COLO668 (cell line): Measurements from ENCODE around the gene GGNBP2.

Experiments
- DNase-seq: peaks from one replicate; lab custom pipeline; 2025; ENCODE audit not compliant: unreplicated experiment; lab: John Stamatoyannopoulos, UW

GGNBP2 gene

DNA sequence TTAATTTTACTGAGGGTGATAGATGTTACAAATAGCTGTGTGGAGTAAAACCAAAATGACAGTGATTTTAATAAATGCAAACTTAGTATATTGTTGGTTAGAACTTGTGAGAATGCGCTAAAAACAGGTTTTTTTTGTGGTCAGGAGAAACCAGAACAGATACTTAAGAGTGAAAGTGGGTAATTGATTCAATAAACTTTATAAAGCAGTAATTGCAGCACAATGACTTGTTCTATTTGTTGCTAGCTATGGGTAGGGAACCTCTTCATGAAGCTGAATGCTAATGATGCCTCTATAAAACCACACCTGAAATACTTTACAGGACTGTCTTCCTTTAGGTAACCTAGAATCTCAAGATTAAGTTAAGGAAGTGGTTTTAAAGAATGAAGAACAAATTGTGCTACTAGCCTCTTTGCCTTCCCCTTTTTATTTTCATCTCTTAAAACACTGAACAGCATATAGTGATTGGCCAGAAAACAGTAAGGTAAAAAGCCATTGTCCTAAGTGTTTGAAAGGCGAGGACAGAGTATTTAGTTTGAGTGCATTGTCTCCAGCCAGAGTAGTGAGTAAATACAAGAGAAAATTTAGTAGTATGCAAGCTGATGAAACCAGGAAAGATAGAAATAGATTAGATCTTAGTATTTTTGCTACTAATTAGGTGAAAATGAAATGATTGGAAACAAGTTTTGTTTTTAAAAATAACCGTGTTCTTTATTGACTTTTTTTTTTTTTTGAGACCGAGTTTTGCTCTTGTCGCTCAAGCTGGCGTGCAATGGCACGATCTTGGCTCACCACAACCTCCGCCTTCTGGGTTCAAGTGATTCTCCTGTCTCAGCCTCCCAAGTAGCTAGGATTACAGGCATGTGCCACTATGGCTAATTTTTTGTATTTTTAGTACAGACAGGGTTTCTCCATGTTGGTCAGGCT, 6.0 kb downstream of the GGNBP2 start:
- DNase-seq = no peak

DNA sequence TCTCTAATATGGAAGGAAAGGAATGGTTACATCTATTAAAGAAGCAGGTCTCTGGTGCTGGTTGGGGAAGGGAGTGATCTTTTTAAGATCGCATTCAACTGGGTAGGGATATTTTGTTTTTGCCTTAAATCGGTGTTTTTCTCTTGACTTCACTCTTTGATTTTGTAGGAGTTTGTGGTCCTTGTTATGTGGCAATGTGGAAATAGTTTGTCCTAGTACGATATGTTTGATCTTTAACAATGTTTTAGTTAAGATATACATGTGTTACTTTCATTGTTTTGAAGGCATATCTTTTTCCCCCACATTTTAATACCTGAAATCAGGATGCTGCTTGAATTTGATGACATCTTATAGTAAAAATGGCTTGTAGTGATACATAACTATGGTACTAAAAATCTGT, 8.7 kb downstream of the GGNBP2 start:
- no peak for DNase-seq

DNA sequence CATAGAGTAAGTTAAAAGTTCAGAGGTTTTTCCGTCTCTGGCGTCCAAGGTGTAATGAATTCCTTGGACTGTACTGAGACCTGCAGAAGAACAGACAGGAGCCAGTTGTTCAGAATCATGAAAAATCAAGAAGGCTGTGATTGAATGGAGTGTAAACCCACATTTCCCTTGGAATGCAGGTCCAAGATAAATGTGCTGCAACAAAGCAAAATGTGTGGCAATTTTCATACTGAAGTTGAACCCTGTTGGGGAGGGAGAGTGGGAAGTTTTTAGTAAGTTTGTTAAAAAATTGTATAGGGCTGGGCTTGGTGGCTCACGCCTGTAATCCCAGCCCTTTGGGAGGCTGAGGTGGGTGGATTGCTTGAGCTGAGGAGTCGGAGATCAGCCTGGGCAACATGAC, 21.4 kb downstream of the GGNBP2 start:
- no peak for DNase-seq

DNA sequence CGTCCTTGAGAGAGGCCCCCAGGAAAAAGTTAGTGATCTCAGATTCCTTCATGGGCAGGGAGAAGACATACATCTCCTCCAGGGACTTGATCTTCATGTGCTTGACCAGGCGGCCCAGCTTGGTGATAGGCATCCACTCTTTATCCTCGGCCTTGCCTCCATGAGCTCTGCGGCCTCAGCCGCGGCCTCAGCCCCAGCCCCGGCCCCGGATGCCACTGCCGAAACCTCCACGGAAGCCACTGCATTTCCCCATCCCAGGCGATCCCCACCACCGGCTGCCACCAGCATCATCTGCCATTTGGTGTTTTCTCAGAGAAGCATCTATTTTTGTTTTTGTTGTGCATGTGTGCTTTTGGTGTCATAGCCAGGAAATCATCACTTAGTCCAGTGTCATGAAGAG, 30.3 kb downstream of the GGNBP2 start:
- DNase-seq = no peak

DNA sequence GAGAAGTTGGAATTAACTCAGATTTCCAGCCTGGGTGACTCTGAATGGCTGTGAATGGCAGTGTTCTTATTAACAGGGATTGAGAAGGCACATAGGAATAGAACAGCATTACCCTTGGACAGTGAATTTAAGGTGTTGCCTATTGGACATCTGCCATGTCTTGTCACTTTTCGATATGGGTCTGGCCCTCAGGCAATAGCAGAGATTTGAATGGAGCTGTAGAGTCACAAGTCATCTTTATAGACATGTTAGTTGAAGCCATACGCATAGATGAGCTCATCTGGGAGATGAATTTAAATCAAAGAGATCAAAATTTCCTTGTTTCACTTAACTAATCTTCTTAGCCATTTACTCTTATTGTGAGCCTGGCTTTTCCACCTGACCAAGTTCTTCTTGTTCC, 32.1 kb downstream of the GGNBP2 start:
- no peak for DNase-seq

DNA sequence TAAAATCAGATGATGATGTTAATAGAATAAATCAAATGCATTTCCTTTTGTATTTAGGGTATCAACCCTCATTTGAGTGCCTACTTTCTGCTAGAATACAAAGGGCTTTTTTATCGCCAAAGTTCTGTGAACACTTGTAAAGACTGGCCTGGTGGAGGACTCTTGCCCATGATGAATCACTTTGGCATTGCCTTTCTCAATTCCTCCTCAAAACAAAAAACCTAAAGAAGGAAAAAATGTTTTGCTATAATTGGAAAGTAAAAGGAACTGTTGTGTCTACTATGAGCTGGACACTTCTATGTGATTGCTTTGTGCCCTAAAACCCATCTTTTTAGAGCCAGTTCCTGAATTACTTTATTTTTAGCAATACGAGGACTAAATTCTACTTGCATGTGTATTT, 34.0 kb downstream of the GGNBP2 start:
- no peak for DNase-seq

DNA sequence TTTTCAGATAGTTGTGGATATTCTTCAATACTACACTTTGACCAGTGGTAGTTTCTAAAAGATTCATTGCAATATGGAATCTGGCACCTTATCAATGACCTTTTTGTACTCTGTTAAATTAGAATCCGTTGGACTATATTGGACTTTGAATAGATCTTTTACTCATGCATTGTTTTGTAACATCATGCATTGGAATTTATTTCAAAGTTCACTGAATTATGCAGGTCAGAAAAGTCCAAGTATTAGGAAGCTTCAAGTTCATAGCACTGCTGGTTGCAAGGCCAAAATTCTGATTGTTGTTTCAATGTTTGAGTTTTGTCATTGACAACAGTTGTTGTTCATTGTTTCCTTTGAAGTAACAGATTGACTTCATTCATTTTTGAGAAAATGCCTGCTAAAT, 39.1 kb downstream of the GGNBP2 start:
- DNase-seq = no peak

DNA sequence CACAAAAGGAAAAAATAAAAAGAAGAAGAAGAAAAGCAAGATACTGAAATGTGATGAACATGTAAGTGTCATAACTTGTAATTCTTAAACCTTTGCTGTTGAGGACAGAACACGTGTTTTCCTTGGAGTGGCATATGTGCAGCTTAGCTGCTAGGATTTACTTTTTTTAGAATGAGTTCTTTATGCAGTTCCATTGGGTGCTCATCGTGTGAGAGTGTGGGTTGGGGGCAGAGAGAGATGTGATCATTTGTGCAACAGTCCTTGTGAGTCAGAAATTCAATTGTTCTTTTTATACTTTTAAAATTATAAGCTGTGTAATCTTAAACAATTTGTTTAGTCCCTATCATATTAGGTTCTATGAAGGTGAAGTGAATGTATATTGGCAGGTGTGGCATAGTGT, 41.4 kb downstream of the GGNBP2 start:
- no peak for DNase-seq

DNA sequence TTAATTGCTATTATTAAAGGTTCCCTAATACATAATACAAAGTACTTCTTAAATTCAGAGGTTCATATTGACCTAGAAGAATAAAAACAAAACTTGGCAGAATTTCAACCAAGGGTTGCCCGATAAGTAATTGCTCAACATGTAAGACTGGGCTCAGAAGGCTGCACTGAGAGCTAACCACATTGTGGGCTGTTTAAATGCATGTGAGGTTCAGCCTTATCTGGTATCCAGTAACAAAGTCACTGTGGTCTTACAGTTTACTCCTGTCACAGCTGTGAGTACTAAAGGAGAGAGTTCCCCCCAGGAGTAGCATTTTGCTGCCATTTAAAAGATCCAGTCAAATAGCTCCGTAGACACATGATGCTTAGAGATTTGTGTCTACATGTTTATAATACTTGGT, 45.4 kb downstream of the GGNBP2 start:
- DNase-seq = no peak

DNA sequence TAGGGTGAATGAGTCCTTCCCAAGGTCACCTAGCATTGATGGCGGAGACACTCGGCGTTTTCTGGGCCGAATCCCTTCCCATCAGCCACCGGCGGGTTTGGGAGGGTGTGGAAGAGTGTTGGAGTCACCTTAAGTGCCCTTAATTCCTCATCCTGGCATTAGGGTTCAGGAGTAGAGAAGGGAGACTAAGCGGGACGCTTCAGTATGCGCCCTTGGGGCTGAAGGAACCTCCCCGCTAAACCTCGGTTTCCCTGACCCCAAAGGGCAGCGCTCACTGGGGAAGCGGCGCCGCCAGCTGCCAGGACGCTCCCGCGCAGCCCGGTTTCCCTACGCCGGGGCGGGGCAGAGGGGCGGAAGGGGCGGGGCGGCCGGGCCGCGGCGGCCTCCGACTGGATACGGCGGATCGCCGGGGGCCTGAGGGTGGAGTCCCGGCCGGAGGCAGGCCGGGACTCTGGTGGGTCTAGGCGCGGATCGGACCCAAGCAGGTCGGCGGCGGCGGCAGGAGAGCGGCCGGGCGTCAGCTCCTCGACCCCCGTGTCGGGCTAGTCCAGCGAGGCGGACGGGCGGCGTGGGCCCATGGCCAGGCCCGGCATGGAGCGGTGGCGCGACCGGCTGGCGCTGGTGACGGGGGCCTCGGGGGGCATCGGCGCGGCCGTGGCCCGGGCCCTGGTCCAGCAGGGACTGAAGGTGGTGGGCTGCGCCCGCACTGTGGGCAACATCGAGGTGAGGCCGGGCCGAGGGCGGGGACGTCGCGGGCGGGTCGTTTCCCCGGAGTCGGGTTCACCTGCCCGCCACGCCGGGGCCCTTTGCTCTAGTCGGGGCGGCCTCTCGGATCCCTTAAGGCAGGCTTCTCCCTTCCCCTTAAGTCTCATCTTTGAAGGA, 47.0 kb downstream of the GGNBP2 start, which contains the start of gene DHRS11:
Gene DHRS11, plus strand, starts transcription at position 446 of the 882 bp plus-strand sequence. Its CDS starts 131 bp downstream, at position 577.
- peak; percentile 81 for DNase-seq

DNA sequence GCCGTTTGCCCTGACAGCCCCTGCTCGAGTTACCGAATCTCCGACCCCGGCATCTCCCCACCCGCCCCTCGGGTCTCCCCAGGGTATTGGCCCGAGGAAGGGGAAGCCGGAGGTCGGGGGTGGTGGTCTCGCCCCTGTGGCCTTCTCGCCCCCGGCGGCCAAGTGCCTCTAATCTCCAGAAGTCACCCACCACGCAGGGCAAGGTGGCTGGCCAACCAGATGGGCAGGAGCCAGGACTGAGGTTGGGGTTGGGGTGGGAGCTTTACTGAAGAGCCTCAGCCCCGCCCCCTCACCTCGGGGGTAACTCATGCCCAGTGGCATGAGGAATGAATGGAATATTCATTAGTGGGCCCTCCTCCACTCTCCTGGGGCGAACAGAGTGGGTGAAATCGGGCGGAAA, 47.6 kb downstream of the GGNBP2 start:
- DNase-seq = no peak

DNA sequence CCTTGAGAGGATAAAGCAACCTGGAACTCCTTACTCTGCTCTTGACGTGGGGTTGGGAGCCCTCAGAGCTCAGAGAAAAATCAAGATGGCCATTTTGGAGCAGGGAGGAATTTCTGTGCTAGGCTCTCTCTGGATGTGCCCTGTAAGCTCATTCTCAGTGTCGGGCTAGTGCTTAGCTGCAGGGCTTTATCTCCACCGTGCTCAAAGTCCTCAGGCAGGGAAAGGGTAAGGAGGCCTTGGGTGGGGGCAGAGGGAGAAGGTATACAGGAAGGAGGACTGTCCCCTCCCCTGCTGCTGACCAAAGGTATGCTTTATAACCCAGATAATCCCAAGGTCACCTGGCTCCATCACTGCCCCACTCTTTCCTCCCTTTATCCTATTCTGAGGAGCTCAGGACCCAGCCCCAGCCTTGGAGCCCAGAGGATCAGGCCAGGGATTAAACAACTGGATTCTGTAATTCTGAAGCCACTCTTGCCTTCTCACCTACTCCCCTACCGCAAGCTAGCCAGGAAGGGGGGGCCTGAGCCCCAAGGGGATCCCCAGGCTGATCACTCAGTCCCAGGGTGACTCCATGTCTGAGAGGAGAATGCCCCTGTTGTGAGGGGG, 48.1 kb downstream of the GGNBP2 start:
- DNase-seq = no peak

DNA sequence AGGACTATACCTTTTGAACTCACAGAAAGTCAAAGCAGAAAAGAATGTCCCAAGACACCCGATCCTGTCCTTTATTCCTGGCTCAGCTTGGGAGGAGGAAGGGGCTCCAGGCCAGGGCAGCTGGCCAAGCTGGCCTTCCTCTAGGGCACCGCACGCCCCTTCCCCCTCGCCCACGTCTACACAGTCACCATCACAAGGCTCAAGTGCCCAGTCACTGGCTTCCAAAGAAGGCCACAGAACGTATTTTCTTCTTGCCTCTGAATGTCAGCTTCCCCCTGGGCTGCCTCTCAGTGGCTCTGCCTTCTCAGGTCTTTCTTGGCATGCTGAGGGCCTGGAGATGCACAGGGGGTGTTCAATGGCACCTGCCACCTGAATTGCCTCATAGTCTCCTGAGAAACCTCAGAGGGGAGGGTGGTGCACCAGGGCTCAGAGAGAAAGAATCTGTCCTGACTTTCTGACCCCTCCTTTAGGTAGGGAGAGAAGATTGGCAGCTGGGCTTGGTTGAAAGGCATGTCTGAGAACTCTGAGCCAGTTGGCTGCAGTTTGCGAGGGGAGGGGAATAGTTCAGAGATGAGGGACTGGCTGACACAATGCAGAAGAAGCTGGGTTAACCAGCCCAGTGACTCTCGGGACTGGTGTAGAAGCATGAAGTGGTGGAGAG, 49.1 kb downstream of the GGNBP2 start:
- DNase-seq = no peak

DNA sequence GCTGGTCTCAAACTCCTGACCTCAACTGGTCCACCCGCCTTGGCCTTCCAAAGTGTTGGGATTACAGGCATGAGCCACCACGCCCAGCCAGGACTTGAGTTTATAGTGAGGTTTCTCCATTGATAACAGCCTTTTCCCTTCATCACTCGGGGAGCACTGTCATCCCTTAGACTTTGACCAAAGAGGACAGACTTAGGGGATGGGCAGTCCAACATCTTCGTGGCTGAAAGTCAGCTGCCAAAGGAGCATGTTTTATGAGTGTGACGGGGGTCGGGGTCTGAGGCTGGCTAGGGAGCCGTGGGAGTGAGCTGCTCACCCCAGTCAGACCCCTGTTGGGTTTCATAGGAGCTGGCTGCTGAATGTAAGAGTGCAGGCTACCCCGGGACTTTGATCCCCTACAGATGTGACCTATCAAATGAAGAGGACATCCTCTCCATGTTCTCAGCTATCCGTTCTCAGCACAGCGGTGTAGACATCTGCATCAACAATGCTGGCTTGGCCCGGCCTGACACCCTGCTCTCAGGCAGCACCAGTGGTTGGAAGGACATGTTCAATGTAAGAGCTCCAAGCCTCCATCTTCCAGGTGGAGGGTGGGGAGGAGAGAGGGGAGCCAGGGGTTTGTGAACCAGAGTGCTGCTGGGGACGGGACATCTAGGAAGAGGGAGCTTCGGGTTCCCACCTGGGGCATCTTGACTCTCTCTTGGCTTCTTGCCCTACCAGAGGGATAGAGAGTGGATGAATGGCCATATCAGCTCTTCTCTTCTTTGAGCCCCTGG, 50.1 kb downstream of the GGNBP2 start:
- no peak for DNase-seq

DNA sequence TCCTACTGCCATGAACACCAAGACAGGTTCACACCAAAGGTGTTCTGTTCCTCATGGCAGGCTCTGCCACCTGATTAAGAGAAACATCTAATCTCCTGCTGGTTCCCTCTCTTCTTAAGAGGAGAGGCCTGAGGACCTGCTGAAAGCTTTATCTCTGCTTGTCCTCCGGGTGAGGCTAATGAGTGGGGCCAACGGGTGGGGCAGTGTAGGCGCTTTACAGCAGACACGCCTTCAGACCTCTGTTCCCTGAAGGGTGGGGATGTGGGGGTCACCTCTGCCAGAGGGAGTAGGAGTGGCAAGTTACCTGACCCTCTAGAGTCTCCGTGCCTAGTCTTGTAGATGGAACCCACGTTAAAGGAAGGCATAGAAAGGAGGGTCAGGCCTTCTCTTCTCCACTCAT, 52.5 kb downstream of the GGNBP2 start:
- DNase-seq = no peak

DNA sequence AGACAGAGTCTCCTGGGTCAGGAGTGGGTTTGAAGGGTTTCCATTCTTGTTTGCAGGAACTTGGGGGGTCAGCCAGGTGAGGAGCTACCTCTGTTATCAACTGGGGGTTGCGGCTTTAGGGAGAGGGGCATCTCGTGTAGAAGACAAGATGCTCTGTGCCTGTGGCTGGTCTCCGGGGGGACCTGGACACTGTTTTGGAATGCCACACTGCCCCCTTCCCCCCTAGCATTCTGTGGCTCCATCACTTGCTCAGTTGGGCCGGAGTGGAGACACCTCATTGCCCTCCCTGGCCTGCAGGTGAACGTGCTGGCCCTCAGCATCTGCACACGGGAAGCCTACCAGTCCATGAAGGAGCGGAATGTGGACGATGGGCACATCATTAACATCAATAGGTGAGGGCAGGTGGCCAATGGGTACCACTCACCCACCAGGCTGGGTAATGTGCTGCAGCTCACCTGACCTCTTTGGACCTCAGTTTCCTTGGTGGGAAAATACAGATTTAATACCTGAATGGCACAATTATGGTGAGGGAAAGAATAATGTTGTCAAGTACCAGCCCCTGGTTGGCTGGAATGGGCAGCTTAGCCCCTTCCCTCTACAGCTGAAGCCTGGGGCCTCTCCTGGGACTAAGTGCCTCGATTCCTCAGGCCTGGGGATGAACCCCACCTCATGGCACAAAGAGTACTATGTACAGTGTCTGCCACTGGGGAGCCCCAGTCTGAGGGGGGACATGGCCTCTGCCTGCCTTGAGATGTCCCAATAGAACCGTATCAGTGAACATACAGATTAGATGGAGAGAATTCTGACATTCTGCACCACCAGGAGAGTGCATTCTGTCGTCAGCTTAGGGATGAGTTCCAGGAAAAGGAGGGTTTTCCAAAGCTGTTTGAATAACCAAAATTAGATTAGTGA, 53.4 kb downstream of the GGNBP2 start:
- DNase-seq = no peak

DNA sequence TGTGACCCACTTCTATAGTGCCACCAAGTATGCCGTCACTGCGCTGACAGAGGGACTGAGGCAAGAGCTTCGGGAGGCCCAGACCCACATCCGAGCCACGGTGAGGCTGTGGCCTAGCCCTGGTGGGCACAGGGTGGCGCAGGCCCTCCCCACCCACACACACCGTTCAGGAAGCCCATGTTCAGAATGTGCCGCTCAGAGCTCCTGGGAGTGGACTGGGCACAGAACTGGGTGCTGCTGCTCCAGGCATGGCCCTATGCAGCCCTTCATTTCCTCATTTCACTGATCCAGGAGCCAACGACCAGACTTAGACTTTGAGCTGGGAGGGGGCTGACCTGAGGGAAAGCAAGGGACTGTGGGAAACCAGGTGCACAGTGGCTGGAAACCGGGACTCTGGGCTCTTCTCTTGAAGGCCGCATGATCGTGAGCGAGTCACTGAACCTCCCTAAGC, 54.3 kb downstream of the GGNBP2 start:
- DNase-seq = no peak

DNA sequence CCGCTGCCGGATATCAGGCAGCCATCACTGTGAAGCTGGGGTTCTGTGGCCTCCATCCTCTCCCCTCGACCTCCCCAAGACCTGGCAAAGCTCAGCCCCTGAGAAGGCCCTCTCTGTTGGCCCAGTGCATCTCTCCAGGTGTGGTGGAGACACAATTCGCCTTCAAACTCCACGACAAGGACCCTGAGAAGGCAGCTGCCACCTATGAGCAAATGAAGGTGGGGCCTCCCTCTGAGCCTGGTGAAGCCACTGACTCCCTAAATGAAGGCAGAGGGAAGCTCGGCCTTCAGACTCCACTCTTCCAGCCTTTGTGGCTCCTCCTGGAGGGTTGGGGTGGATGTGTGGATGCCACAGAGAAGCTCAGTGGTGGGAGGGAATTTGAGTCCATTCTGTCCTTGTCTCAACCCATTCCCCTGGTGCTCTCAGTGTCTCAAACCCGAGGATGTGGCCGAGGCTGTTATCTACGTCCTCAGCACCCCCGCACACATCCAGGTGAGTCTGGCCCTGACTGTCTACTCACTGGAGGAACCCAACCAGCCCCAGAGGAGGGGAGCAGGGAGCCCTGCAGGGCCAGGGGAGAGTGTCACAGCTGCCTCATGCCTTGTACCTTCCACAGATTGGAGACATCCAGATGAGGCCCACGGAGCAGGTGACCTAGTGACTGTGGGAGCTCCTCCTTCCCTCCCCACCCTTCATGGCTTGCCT, 55.0 kb downstream of the GGNBP2 start:
- no peak for DNase-seq
